HFFc6 (cell line): ENCODE measurements around the gene MARK4. TPM values are rescaled to one million over a fixed set of nuclear protein-coding genes. Genes with fewer than 3 reads are reported as not detected.
"Not testable (repeated sequence)": the region's sequence is repeated elsewhere in the genome, so short reads cannot be mapped to it uniquely, and the experiment has no call there.

Experiments used
- DNase-seq: peaks from one replicate; pipeline ENCODE4 v3.0.0-alpha.2; 2018
- H3K27ac Mint-ChIP-seq: 2 replicates; pipeline ENCODE4 v1.8.0; 2020; ENCODE audit warnings: mild to moderate bottlenecking, mixed read lengths
- H3K27me3 Mint-ChIP-seq: 2 replicates; pipeline ENCODE4 v1.8.0; 2021; ENCODE audit warnings: mild to moderate bottlenecking, moderate library complexity, mixed read lengths; ENCODE audit not compliant: insufficient read depth
- H3K36me3 Mint-ChIP-seq: 2 replicates; pipeline ENCODE4 v1.8.0; 2021; ENCODE audit warnings: low read depth, mixed read lengths
- H3K4me1 Mint-ChIP-seq: 2 replicates; pipeline ENCODE4 v1.8.0; 2020; ENCODE audit warnings: low read depth, mixed read lengths
- H3K4me3 Mint-ChIP-seq: 2 replicates; pipeline ENCODE4 v1.8.0; 2020; ENCODE audit warnings: mild to moderate bottlenecking, moderate library complexity, mixed read lengths
- H3K9me3 Mint-ChIP-seq: 2 replicates; pipeline ENCODE4 v1.8.0; 2020; ENCODE audit warnings: mild to moderate bottlenecking, mixed read lengths
- CTCF ChIP-seq: fragments of 200-600 bp; sonication (generic); IDR thresholded peaks from 2 replicates; pipeline ENCODE4 v1.5.0; 2021; ENCODE audit warnings: antibody characterized with exemption, mild to moderate bottlenecking
- total RNA-seq, 6 experiments: library from RNA; stranded (reverse); fragmentation: NEBNext Ultra II Directional; extraction: Animal tissue kit (Norgen Biotek cat#: 25700); gene quantifications; 2 replicates in 1 of 6; 3 replicates in 5 of 6; pipeline ENCODE4 v1.2.3, GENCODE V29; 2021

MARK4 gene
- total RNA-seq, 6 experiments from 2014 or later, result 38.9 to 46.0 (median 44.2) TPM

DNA sequence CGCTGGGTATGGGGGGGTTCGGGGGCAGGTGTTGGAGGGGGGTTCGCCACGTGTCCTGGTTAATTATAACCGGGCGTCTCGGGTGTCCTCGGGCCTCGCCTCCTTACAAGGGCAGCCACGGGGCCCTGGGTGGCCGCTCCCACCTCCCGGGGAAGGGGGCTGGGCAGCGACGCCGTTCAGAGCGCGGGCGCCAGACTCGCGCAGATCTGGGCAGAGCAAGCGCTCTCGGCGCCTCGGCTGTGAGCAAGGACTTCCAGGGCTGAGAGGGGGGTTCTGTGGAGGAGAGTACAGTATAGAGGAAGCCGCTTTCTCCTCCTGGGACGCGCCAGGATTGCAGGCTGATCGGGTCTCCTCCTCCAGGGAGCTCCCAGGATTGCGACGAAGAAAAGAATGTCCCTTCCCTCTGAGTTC lies 72.6 kb downstream of the MARK4 start:
- H3K4me1 Mint-ChIP-seq, result peaks cover 7% of the 10 kb centered on the region; the same call in 1 of the 2 replicates
- no peak for DNase-seq
- H3K4me3 Mint-ChIP-seq, result peak overlapping the region; percentile 20; the same call in 1 of the 2 replicates

DNA sequence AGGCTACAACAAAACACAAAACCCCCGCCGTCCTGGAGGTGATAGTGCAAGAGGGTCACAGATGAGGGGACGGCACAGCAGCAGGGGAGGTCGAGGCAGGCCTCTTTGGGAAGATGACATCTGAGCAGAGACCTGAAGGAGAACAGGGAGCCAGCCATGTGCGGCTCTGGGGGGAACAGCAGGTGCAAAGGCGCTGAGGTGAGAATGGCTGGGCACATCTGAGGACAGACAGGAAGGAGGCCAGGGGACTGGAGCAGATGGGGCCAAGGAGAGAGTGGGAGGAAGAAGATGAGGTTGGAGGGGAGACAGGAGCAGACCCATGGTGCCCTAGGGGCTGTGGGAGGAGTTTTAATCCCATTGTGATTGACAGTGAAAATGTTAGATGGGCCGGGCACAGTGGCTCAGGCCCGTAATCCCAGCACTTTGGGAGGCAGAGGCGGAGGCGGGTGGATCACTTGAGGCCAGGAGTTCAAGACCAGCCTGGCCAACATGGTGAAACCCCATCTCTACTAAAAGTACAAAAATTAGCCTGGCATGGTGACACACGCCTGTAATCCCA lies 73.4 kb downstream of the MARK4 start:
- H3K4me1 Mint-ChIP-seq, result peaks cover 7% of the 10 kb centered on the region; the same call in 1 of the 2 replicates
- no peaks in the 10 kb centered on the region for H3K9me3 Mint-ChIP-seq
- no peak overlapping the region for H3K27ac Mint-ChIP-seq
- H3K27me3 Mint-ChIP-seq, result peaks cover 8% of the 10 kb centered on the region
- H3K36me3 Mint-ChIP-seq, result no peaks in the 10 kb centered on the region
- no peak for TF ChIP-seq CTCF
- no peak for DNase-seq
- H3K4me3 Mint-ChIP-seq, result peak overlapping the region; percentile 20; the same call in 1 of the 2 replicates

More for the DNA sequence above, 72.6 kb downstream of the MARK4 start:
- no peak for TF ChIP-seq CTCF
- H3K27ac Mint-ChIP-seq, result no peak overlapping the region
- H3K9me3 Mint-ChIP-seq, result no peaks in the 10 kb centered on the region
- peaks cover 8% of the 10 kb centered on the region for H3K27me3 Mint-ChIP-seq
- no peaks in the 10 kb centered on the region for H3K36me3 Mint-ChIP-seq

GRCh38 chr19:45327404-45328143 lies 76.5 kb downstream of the MARK4 start:
- Mint-ChIP-seq H3K4me1 (peaks cover 7% of the 10 kb centered on the region; the same call in 1 of the 2 replicates), H3K4me3 (no peak overlapping the region), H3K27ac (no peak overlapping the region), H3K9me3 (no peaks in the 10 kb centered on the region), H3K27me3 (peaks cover 7% of the 10 kb centered on the region), H3K36me3 (no peaks in the 10 kb centered on the region)
- TF ChIP-seq CTCF, result no peak
- DNase-seq, result no peak

- Mint-ChIP-seq H3K4me3 (no peak overlapping the region), H3K27me3 (peaks cover 5% of the 10 kb centered on the region), H3K36me3 (no peaks in the 10 kb centered on the region), H3K4me1 (peaks cover 2% of the 10 kb centered on the region; the same call in 1 of the 2 replicates), H3K9me3 (no peaks in the 10 kb centered on the region), H3K27ac (no peak overlapping the region)
- no peak for TF ChIP-seq CTCF
- DNase-seq, result no peak
Measured at GRCh38 chr19:45331411-45331810, 80.3 kb downstream of the MARK4 start.

- no peaks in the 10 kb centered on the region for H3K36me3 Mint-ChIP-seq
- peaks cover 5% of the 10 kb centered on the region; the same call in 1 of the 2 replicates for H3K4me1 Mint-ChIP-seq
- no peak overlapping the region for H3K4me3 Mint-ChIP-seq
- H3K27me3 Mint-ChIP-seq, result peaks cover 5% of the 10 kb centered on the region; the same call in 1 of the 2 replicates
- H3K9me3 Mint-ChIP-seq, result no peaks in the 10 kb centered on the region
- DNase-seq, result no peak
- TF ChIP-seq CTCF, result no peak
- H3K27ac Mint-ChIP-seq, result no peak overlapping the region
Measured at GRCh38 chr19:45333609-45334303, 82.7 kb downstream of the MARK4 start.

- H3K36me3 Mint-ChIP-seq, H3K9me3 Mint-ChIP-seq, H3K27me3 Mint-ChIP-seq, H3K4me1 Mint-ChIP-seq, DNase-seq, H3K4me3 Mint-ChIP-seq, H3K27ac Mint-ChIP-seq: not testable (repeated sequence)
Measured at GRCh38 chr19:45334881-45335280, 83.8 kb downstream of the MARK4 start.
